H1 (cell line): ENCODE measurements around the gene FMNL2. TPM values are rescaled to one million over a fixed set of nuclear protein-coding genes. Genes with fewer than 3 reads are reported as not detected.

ENCODE experiments used
- CTCF ChIA-PET: fragments of 300-600 bp; sonication (Branson Sonifier 250); formaldehyde crosslinking; loops from one replicate; lab custom pipeline; 2021; ENCODE audit not compliant: partially characterized antibody; lab: Charles Lee
- POLR2A ChIA-PET: fragments of 300-600 bp; sonication (Branson Sonifier 250); formaldehyde crosslinking; loops from one replicate; lab custom pipeline; 2021; ENCODE audit warnings: inconsistent platforms; ENCODE audit not compliant: partially characterized antibody; lab: Charles Lee
- DNase-seq, 2 experiments: peaks; one replicate each; pipeline versions ENCODE4 v3.0.0 to v3.0.0-alpha.2; 2010 to 2022; ENCODE audit warnings: low spot score in 2 of 2, low read depth in 1 of 2, mixed read lengths in 1 of 2
- FAIRE-seq: peaks from 2 replicates; lab custom pipeline; 2011; peaks lifted over from hg19 to GRCh38; lab: Jason Lieb, UNC
- H2AFZ ChIP-seq: 2 replicates; pipeline ENCODE4 v1.8.1; 2012; ENCODE audit warnings: low read length, inconsistent platforms
- H2AK5ac ChIP-seq: 2 replicates; pipeline ENCODE4 v1.6.1; 2013; ENCODE audit warnings: low read depth, low read length
- H2BK120ac ChIP-seq: replicated peaks from 2 replicates; pipeline ENCODE3; 2013; ENCODE audit warnings: low read depth, low read length, inconsistent platforms
- H2BK12ac ChIP-seq: 2 replicates; pipeline ENCODE4 v1.6.1; 2013; ENCODE audit warnings: low read depth, low read length
- H2BK15ac ChIP-seq: 2 replicates; pipeline ENCODE4 v1.6.1; 2013; ENCODE audit warnings: low read length
- H2BK20ac ChIP-seq: 2 replicates; pipeline ENCODE4 v1.6.1; 2013; ENCODE audit warnings: low read length
- H2BK5ac ChIP-seq: 2 replicates; pipeline ENCODE4 v1.6.1; 2013; ENCODE audit warnings: low read depth, low read length
- H3K14ac ChIP-seq: 2 replicates; pipeline ENCODE4 v1.6.1; 2013; ENCODE audit warnings: inconsistent platforms; ENCODE audit not compliant: insufficient read length
- H3K18ac ChIP-seq: 2 replicates; pipeline ENCODE4 v1.6.1; 2013; ENCODE audit warnings: low read length; ENCODE audit errors: extremely low read depth
- H3K23ac ChIP-seq: 2 replicates; pipeline ENCODE4 v1.6.1; 2013; ENCODE audit warnings: inconsistent platforms; ENCODE audit not compliant: insufficient read length
- H3K23me2 ChIP-seq: 2 replicates; pipeline ENCODE4 v1.6.1; 2013; ENCODE audit warnings: low read depth, low read length
- H3K27ac ChIP-seq: 2 replicates; pipeline ENCODE4 v1.6.1; 2011; ENCODE audit warnings: low read depth, low read length, inconsistent platforms
- H3K27me3 ChIP-seq, 4 experiments: replicated peaks in 1 of 4; 1 replicate in 1 of 4; 2 replicates in 3 of 4; pipeline versions ENCODE4 v1.6.1 to v1.8.1; 2011 to 2013; ENCODE audit warnings: low read length in 3 of 4, mild to moderate bottlenecking in 3 of 4, inconsistent platforms in 2 of 4, mixed read lengths in 2 of 4, moderate library complexity in 1 of 4; ENCODE audit not compliant: control insufficient read depth in 3 of 4, insufficient read depth in 3 of 4; ENCODE audit errors: extremely low read depth in 1 of 4
- H3K36me3 ChIP-seq, 4 experiments: 2 replicates each; pipeline versions ENCODE4 v1.6.1 to v1.8.1; 2011 to 2013; ENCODE audit warnings: mild to moderate bottlenecking in 4 of 4, low read length in 3 of 4, moderate library complexity in 2 of 4, control low read depth in 1 of 4, inconsistent platforms in 1 of 4; ENCODE audit not compliant: insufficient read depth in 4 of 4, control insufficient read depth in 2 of 4
- H3K4ac ChIP-seq: replicated peaks from 2 replicates; pipeline ENCODE3; 2013; ENCODE audit warnings: low read length, low read depth, mixed read lengths, inconsistent platforms; ENCODE audit not compliant: insufficient read length
- H3K4me1 ChIP-seq, 4 experiments: replicated peaks in 1 of 4; 1 replicate in 1 of 4; 2 replicates in 3 of 4; pipeline versions ENCODE4 v1.6.1 to v1.8.1; 2011 to 2013; ENCODE audit warnings: low read length in 3 of 4, inconsistent platforms in 2 of 4, mixed read lengths in 1 of 4; ENCODE audit not compliant: insufficient read depth in 4 of 4, control insufficient read depth in 3 of 4
- H3K4me2 ChIP-seq, 2 experiments: 2 replicates each; pipeline versions ENCODE4 v1.6.1 to v1.8.1; 2011 to 2013; ENCODE audit warnings: low read depth in 2 of 2, low read length in 2 of 2, control low read depth in 1 of 2, inconsistent platforms in 1 of 2, mild to moderate bottlenecking in 1 of 2; ENCODE audit not compliant: insufficient read depth in 1 of 2
- H3K4me3 ChIP-seq, 4 experiments: fragments of 200-600, 300-600 bp in 1 of 4; sonication (generic), shearing (Covaris generic), sonication (Bioruptor Twin) in 1 of 4; 2 replicates each; pipeline versions ENCODE4 v1.5.1 to v1.8.1; 2011 to 2016; ENCODE audit warnings: low read length in 4 of 4, low read depth in 3 of 4, control low read depth in 2 of 4, inconsistent platforms in 2 of 4, mild to moderate bottlenecking in 2 of 4, mixed read lengths in 1 of 4, moderate library complexity in 1 of 4; ENCODE audit not compliant: insufficient read depth in 2 of 4; ENCODE audit errors: extremely low read depth in 1 of 4
- H3K56ac ChIP-seq: replicated peaks from 2 replicates; pipeline ENCODE3; 2013; ENCODE audit warnings: low read depth, mild to moderate bottlenecking, mixed read lengths, low read length, inconsistent platforms; ENCODE audit not compliant: insufficient read length
- H3K79me1 ChIP-seq: 2 replicates; pipeline ENCODE4 v1.6.1; 2013; ENCODE audit warnings: low read depth, low read length, control low read depth
- H3K79me2 ChIP-seq, 2 experiments: 2 replicates each; pipeline versions ENCODE4 v1.6.1 to v1.8.1; 2012 to 2013; ENCODE audit warnings: low read length in 2 of 2, mild to moderate bottlenecking in 2 of 2, inconsistent platforms in 1 of 2; ENCODE audit not compliant: insufficient read depth in 2 of 2, control insufficient read depth in 1 of 2
- H3K9ac ChIP-seq, 4 experiments: replicated peaks in 1 of 4; 1 replicate in 1 of 4; 2 replicates in 3 of 4; pipeline versions ENCODE4 v1.6.1 to v1.8.1; 2011 to 2013; ENCODE audit warnings: low read depth in 3 of 4, low read length in 3 of 4, control low read depth in 2 of 4, mild to moderate bottlenecking in 2 of 4, moderate library complexity in 2 of 4, inconsistent platforms in 1 of 4; ENCODE audit errors: extremely low read depth in 1 of 4
- H3K9me3 ChIP-seq, 2 experiments: 2 replicates each; pipeline versions ENCODE4 v1.6.1 to v1.8.1; 2012 to 2013; ENCODE audit warnings: mild to moderate bottlenecking in 2 of 2, moderate library complexity in 2 of 2, control low read depth in 1 of 2, inconsistent platforms in 1 of 2, low read depth in 1 of 2, low read length in 1 of 2, mixed read lengths in 1 of 2; ENCODE audit not compliant: insufficient read depth in 2 of 2
- H4K20me1 ChIP-seq, 2 experiments: replicated peaks in 1 of 2; 2 replicates each; pipeline versions ENCODE3 to v1.8.1; 2011 to 2013; ENCODE audit warnings: inconsistent platforms in 2 of 2, low read length in 2 of 2, mild to moderate bottlenecking in 1 of 2; ENCODE audit not compliant: insufficient read depth in 2 of 2, control insufficient read depth in 1 of 2
- H4K5ac ChIP-seq: 2 replicates; pipeline ENCODE4 v1.6.1; 2013; ENCODE audit warnings: low read length, low read depth, mixed read lengths, inconsistent platforms; ENCODE audit not compliant: insufficient read length
- H4K8ac ChIP-seq: 2 replicates; pipeline ENCODE4 v1.8.0; 2013; ENCODE audit warnings: mild to moderate bottlenecking, moderate library complexity, low read length, inconsistent platforms; ENCODE audit not compliant: insufficient read depth; ENCODE audit errors: extremely low read depth
- H4K91ac ChIP-seq: replicated peaks from 2 replicates; pipeline ENCODE3; 2013; ENCODE audit warnings: low read length, mixed read lengths, inconsistent platforms; ENCODE audit not compliant: insufficient read length
- BRCA1 ChIP-seq: IDR thresholded peaks from 2 replicates; pipeline ENCODE4 v1.6.1; 2012; ENCODE audit warnings: low read depth, low read length, improper control_type of control experiment
- EGR1 ChIP-seq: IDR thresholded peaks from 2 replicates; pipeline ENCODE4 v1.6.1; 2011; ENCODE audit warnings: low read depth, low read length, borderline replicate concordance
- RAD21 ChIP-seq, 2 experiments: IDR thresholded peaks in 1 of 2; conservative IDR thresholded peaks in 1 of 2; 2 replicates each; pipeline ENCODE4 v1.6.1; 2011; ENCODE audit warnings: low read depth in 2 of 2, low read length in 2 of 2, improper control_type of control experiment in 1 of 2, inconsistent platforms in 1 of 2, mild to moderate bottlenecking in 1 of 2, moderate library complexity in 1 of 2
- SAP30 ChIP-seq: fragments of 300-600 bp; sonication (generic); IDR thresholded peaks from 2 replicates; pipeline ENCODE4 v1.7.1; 2012; ENCODE audit warnings: low read length, moderate library complexity, mild to moderate bottlenecking, inconsistent platforms; ENCODE audit not compliant: insufficient read depth, insufficient replicate concordance
- SIN3A ChIP-seq, 2 experiments: IDR thresholded peaks in 1 of 2; conservative IDR thresholded peaks in 1 of 2; 2 replicates each; pipeline ENCODE4 v1.6.1; 2011 to 2012; ENCODE audit warnings: low read length in 2 of 2, improper control_type of control experiment in 1 of 2, low read depth in 1 of 2, mild to moderate bottlenecking in 1 of 2
- SRF ChIP-seq: IDR thresholded peaks from 2 replicates; pipeline ENCODE4 v1.6.1; 2011; ENCODE audit warnings: mild to moderate bottlenecking, low read depth, low read length, moderate library complexity
- WGBS, 2 experiments: shearing (Covaris generic) in 1 of 2; methylation state at CpG; one replicate each; pipeline versions ENCODE4 v1.1.6 to v1.1.7; 2013 to 2015; ENCODE audit warnings: low lambda C conversion rate in 2 of 2, mixed read lengths in 2 of 2, inconsistent platforms in 1 of 2, low coverage in 1 of 2, missing lambda C conversion rate in 1 of 2; ENCODE audit not compliant: insufficient replicate concordance in 2 of 2, insufficient coverage in 1 of 2, insufficient read length in 1 of 2; ENCODE audit errors: extremely low coverage in 1 of 2, missing lambda C conversion rate in 1 of 2; 5-methylcytosine and 5-hydroxymethylcytosine counted together
- polyA plus RNA-seq, 7 experiments: library from polyadenylated mRNA; depleted of rRNA in 3 of 7; stranded (reverse) in 5 of 7; unstranded in 2 of 7; fragments of >200 nt in 5 of 7; fragments of 200-250 nt in 2 of 7; gene quantifications; 1 replicate in 5 of 7; 2 replicates in 1 of 7; 4 replicates in 1 of 7; pipeline versions ENCODE4 v1.2.1 to v1.2.3, GENCODE V29; 2011 to 2013; ENCODE audit warnings: missing spikeins in 2 of 7, mixed read lengths in 2 of 7
- total RNA-seq: library from RNA; stranded (reverse); fragmentation: NEBNext Ultra II Directional; extraction: Animal tissue kit (Norgen Biotek cat#: 25700); gene quantifications from 2 replicates; pipeline ENCODE4 v1.2.1, GENCODE V29; 2021

Gene FMNL2
- total and polyA plus RNA-seq, 2 of the 8 experiments (the other 6 are each of a cell fraction or from before 2014, with no cell fraction given), result 15.5 to 45.1 TPM

DNA sequence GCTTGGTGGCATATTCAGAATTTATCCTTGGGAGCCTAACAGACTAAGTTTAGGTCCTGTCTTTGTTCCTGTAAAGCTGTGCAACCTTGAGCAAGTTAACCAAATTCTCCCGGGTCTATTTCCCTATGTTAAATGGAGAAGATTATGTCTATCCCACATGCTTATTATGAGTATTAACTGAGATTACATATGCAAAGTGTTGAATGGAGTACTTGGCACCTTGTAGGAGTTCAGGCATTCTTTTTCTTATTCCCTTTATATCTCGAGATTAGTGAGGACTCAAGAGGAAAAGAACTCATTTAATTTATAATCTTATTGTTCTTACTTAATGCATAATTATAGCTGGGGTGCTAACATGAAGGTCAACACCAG lies 184.6 kb downstream of the FMNL2 start:
- Histone ChIP-seq H3K56ac (no peak overlapping the region), H2BK120ac (no peak overlapping the region), H2BK20ac (no peak overlapping the region), H3K18ac (no peak overlapping the region), H3K27ac (no peak overlapping the region), H3K27me3 (no peaks in the 10 kb centered on the region), H2BK15ac (no peak overlapping the region), H4K8ac (no peak overlapping the region), H3K79me1 (peaks cover 2% of the 10 kb centered on the region; the same call in 1 of the 2 replicates), H3K79me2 (peaks cover 0 to 54% of the 10 kb centered on the region in 2 experiments; a peak in 2 of 4 replicates), H4K91ac (no peak overlapping the region), H2BK12ac (no peak overlapping the region), H3K9me3 (no peaks in the 10 kb centered on the region), H2AK5ac (no peak overlapping the region), H3K4ac (no peak overlapping the region), H3K23ac (no peak overlapping the region), H3K14ac (no peak overlapping the region), H4K20me1 (no peaks in the 10 kb centered on the region), H3K9ac (no peak overlapping the region), H3K4me2 (no peak overlapping the region), H4K5ac (no peak overlapping the region), H3K4me3 (no peak overlapping the region), H2AFZ (no peak overlapping the region), H2BK5ac (no peak overlapping the region), H3K23me2 (no peaks in the 10 kb centered on the region), H3K4me1 (peaks cover 0 to 6% (median under 1%) of the 10 kb centered on the region in 4 experiments; a peak in 2 of 7 replicates), H3K36me3 (no peaks in the 10 kb centered on the region; a peak in 1 of 8 replicates)
- ChIA-PET POLR2A (no interaction called here), CTCF (interaction anchor here (1.0 to 1.1 kb wide), 2 partner anchors 53 to 494 kb away, joined by 3 read pairs; no protein-coding TSS in a partner anchor)
- WGBS, 2 experiments, result 44% methylated on average over 2 of the region's 2 CpGs; no CpG with 5 or more reads in 1 of the 2 experiments
- DNase-seq (no peak), FAIRE-seq (no peak)
- no peak for TF ChIP-seq SRF
- no peak for TF ChIP-seq RAD21 (IDR thresholded peaks at IDR 0.05 in 1 of 2, conservative IDR thresholded peaks at IDR 0.05 in 1 of 2; ENCODE audit: low read depth in 2 of 2, low read length in 2 of 2)
- no peak for TF ChIP-seq BRCA1
- no peak for TF ChIP-seq EGR1
- no peak for TF ChIP-seq SIN3A (conservative IDR thresholded peaks at IDR 0.05 in 1 of 2, IDR thresholded peaks at IDR 0.05 in 1 of 2; ENCODE audit: low read depth in 1 of 2, low read length in 2 of 2)
- TF ChIP-seq SAP30, result no peak
